PC-3 (cell line): ENCODE results near the gene CCDC180.

ENCODE experiments used
- EZH2 ChIP-seq: fragments of 300-600 bp; sonication (generic); IDR thresholded peaks from one replicate; pipeline ENCODE4 v1.6.1; 2017; ENCODE audit warnings: antibody characterized with exemption, mild to moderate bottlenecking, low read length; ENCODE audit not compliant: unreplicated experiment
- EZH2phosphoT487 ChIP-seq: fragments of 300-600 bp; sonication (generic); IDR thresholded peaks from 2 replicates; pipeline ENCODE4 v1.6.1; 2018; ENCODE audit warnings: mild to moderate bottlenecking, antibody characterized with exemption, low read length, borderline replicate concordance
- TF ChIP-seq, protein P1 (sequence below): fragments of 300-600 bp; sonication (generic); conservative IDR thresholded peaks from 2 replicates; pipeline ENCODE4 v1.5.1; 2017; ENCODE audit warnings: antibody characterized with exemption, low read depth, mild to moderate bottlenecking, low read length

DNA sequence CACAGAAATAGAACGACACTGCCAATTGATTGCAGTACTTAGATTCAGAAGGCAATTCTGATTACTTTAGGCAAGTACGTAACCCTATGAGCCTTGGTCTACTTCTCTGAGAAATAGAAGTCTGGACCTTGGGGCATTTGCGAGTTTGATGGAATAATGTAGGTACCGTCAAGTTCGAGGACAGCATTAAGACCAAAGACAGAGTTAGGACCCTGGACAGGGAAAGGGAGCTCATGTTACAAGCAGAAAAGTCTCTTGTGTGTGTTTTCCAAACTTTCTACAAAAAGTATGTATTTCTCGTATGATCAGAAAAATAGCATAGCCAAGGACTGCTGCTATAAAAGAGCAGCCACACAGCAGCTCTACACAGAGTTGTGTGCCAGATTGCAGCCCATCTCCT lies 20.1 kb downstream of the CCDC180 start:
- TF ChIP-seq, protein P1, sequence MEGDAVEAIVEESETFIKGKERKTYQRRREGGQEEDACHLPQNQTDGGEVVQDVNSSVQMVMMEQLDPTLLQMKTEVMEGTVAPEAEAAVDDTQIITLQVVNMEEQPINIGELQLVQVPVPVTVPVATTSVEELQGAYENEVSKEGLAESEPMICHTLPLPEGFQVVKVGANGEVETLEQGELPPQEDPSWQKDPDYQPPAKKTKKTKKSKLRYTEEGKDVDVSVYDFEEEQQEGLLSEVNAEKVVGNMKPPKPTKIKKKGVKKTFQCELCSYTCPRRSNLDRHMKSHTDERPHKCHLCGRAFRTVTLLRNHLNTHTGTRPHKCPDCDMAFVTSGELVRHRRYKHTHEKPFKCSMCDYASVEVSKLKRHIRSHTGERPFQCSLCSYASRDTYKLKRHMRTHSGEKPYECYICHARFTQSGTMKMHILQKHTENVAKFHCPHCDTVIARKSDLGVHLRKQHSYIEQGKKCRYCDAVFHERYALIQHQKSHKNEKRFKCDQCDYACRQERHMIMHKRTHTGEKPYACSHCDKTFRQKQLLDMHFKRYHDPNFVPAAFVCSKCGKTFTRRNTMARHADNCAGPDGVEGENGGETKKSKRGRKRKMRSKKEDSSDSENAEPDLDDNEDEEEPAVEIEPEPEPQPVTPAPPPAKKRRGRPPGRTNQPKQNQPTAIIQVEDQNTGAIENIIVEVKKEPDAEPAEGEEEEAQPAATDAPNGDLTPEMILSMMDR: no peak
- TF ChIP-seq EZH2phosphoT487 (no peak), EZH2 (no peak)
